Lower lobe of right lung (tissue), 2 donors: ENCODE results near the gene TRIM36. TPM values are rescaled to one million over a fixed set of nuclear protein-coding genes. Genes with fewer than 3 reads are reported as not detected.

ENCODE experiments used
- ATAC-seq, 2 donors: fragments of 200-7000 bp; cut with Tn5 transposase; one replicate each; pipeline ENCODE4 v1.9.1; 2020 to 2022; ENCODE audit warnings: mild to moderate bottlenecking in 2 of 2, moderate library complexity in 2 of 2
- DNase-seq: peaks from one replicate; pipeline ENCODE4 v3.0.0-alpha.2; 2020
- H3K27ac ChIP-seq: fragments of 200-600 bp; one replicate; pipeline ENCODE4 v1.8.0; 2022
- H3K27me3 ChIP-seq: fragments of 200-600 bp; one replicate; pipeline ENCODE4 v1.8.0; 2022; ENCODE audit warnings: low read depth
- H3K36me3 ChIP-seq: fragments of 200-600 bp; one replicate; pipeline ENCODE4 v1.8.0; 2022; ENCODE audit warnings: mild to moderate bottlenecking
- H3K4me1 ChIP-seq: fragments of 200-600 bp; one replicate; pipeline ENCODE4 v1.8.0; 2022
- H3K4me3 ChIP-seq: fragments of 200-600 bp; one replicate; pipeline ENCODE4 v1.8.0; 2022; ENCODE audit warnings: mild to moderate bottlenecking
- H3K9me3 ChIP-seq: fragments of 200-600 bp; one replicate; pipeline ENCODE4 v1.8.0; 2022
- CTCF ChIP-seq: fragments of 200-600 bp; IDR thresholded peaks from one replicate; pipeline ENCODE4 v1.8.0; 2022; ENCODE audit warnings: antibody characterized with exemption, mild to moderate bottlenecking
- intact Hi-C: fragments of 100-400 bp; cut with DNase I; formaldehyde crosslinking; loops from one replicate; pipeline ENCODE4 v1.11.0; 2022
- long read RNA-seq: library from polyadenylated mRNA; unstranded; transcript quantifications from one replicate; pipeline ENCODE4 v2.0.0, GENCODE V29; 2021
- total RNA-seq: library from RNA; stranded (reverse); fragmentation: NEBNext Ultra II Directional; extraction: Animal tissue kit (Norgen Biotek cat#: 25700); gene quantifications from one replicate; pipeline ENCODE4 v1.2.1, GENCODE V29; 2021
- donor health status: DM: no; HTN: yes; CAD: no; lungs with severe emphysema.

TRIM36 gene
- 5.5 TPM for total RNA-seq
- long read RNA-seq, full-length matches to known transcripts, result 1 of 3 reads
- long read RNA-seq, partial matches to known transcripts, result 0 of 3 reads
- long read RNA-seq, other reads (novel, unspliced or antisense), result 2 of 3 reads

GRCh38 chr5:115169487-115170133, at the start of gene TRIM36:
TRIM36 (minus strand) TSS chr5:115169908; CDS start chr5:115169634, 274 bp downstream.
- peak; percentile 30 for TF ChIP-seq CTCF
- no peaks in the 10 kb centered on the region for H3K36me3 ChIP-seq
- peak; percentile 95 for DNase-seq
- ATAC-seq, result peak; percentile 99
- H3K4me1 ChIP-seq, result peaks cover 26% of the 10 kb centered on the region
- H3K27ac ChIP-seq, result peak within 1 kb of the TSS; percentile 74
- H3K27me3 ChIP-seq, result peaks cover 36% of the 10 kb centered on the region
- intact Hi-C loops, result no loop called here
- H3K4me3 ChIP-seq, result peak within 1 kb of the TSS; percentile 85
- no peaks in the 10 kb centered on the region for H3K9me3 ChIP-seq

GRCh38 chr5:115214541-115214940, 44.8 kb upstream of the TRIM36 start:
- no peaks in the 10 kb centered on the region for H3K9me3 ChIP-seq
- no peak overlapping the region for H3K4me3 ChIP-seq
- peaks cover 38% of the 10 kb centered on the region for H3K36me3 ChIP-seq
- no peak overlapping the region for H3K27ac ChIP-seq
- TF ChIP-seq CTCF, result no peak
- H3K4me1 ChIP-seq, result no peaks in the 10 kb centered on the region
- DNase-seq (no peak), ATAC-seq (no peak)
- intact Hi-C loops, result no loop called here
- H3K27me3 ChIP-seq, result no peaks in the 10 kb centered on the region

GRCh38 chr5:115209279-115209678, 39.6 kb upstream of the TRIM36 start:
- Histone ChIP-seq H3K4me1 (no peaks in the 10 kb centered on the region), H3K4me3 (no peak overlapping the region), H3K27ac (no peak overlapping the region), H3K36me3 (peaks cover 21% of the 10 kb centered on the region), H3K27me3 (no peaks in the 10 kb centered on the region), H3K9me3 (no peaks in the 10 kb centered on the region)
- no peak for DNase-seq
- no peak for TF ChIP-seq CTCF
- ATAC-seq, result peak; percentile 87 to 97
- intact Hi-C loops, result no loop called here

- Histone ChIP-seq H3K9me3 (no peaks in the 10 kb centered on the region), H3K27ac (no peak overlapping the region), H3K4me3 (no peak overlapping the region), H3K27me3 (no peaks in the 10 kb centered on the region), H3K36me3 (no peaks in the 10 kb centered on the region), H3K4me1 (no peaks in the 10 kb centered on the region)
- intact Hi-C loops, result no loop called here
- no peak for TF ChIP-seq CTCF
- DNase-seq (no peak), ATAC-seq (no peak)
Observed at GRCh38 chr5:115202952-115203351, 33.2 kb upstream of the TRIM36 start.

- ATAC-seq (no peak), DNase-seq (no peak)
- Histone ChIP-seq H3K36me3 (no peaks in the 10 kb centered on the region), H3K4me3 (no peak overlapping the region), H3K27me3 (no peaks in the 10 kb centered on the region), H3K4me1 (no peaks in the 10 kb centered on the region), H3K27ac (no peak overlapping the region), H3K9me3 (no peaks in the 10 kb centered on the region)
- no peak for TF ChIP-seq CTCF
- intact Hi-C loops, result no loop called here
Observed at GRCh38 chr5:115196161-115196560, 26.5 kb upstream of the TRIM36 start.
